HK-2 (cell line): Measurements from ENCODE around the gene AAMDC.

ENCODE experiments used
- DNase-seq: peaks from one replicate; pipeline ENCODE4 v3.0.0-alpha.2; 2018; ENCODE audit not compliant: unreplicated experiment

AAMDC gene

DNA sequence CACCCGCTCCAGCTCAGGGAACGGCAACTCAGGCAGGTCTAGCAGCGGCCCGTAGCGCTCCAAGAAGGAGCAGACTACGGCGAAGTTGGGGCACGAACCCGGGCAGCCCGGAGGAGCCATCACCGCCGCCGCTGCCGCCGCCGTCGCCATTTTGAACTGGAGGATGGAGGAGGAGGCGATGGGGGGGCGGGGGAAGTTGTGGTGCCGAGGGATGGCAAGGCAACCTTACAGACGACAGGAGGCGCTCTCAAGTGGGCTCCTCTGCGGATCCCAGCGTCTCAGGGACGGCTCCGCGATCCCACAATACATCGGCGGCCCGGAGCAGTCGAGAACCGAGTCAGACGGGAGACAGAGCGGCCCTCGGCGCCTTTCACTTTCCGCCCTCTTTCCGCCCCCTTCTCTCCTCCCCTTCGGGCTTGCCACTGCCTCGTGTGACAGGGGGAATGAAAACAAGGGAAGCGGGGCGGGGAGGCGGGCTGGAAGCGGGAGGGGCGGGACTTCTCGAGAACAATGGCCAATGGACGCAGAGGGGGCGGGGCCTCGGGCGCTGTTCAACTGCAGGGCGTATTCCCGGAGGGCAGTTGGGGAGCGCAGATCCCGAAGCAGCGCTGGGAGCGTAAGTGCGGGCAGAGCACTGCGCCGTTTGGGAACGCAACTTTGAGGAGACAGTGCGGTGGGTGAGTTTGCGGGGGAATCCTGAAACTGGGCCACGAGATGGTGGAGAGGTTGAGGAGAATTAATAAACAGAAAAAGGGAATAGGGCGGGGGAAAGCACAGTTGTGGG lies at the start of gene AAMDC, which contains the start of gene RSF1:
Gene AAMDC, plus strand, starts transcription at position 580 of the 784 bp plus-strand sequence. CDS start 21,353 bp downstream, outside the sequence.
Gene RSF1, minus strand, starts transcription at position 158 of the 784 bp plus-strand sequence. Its CDS starts 8 bp downstream, at position 150.
- peak; percentile 95 for DNase-seq

DNA sequence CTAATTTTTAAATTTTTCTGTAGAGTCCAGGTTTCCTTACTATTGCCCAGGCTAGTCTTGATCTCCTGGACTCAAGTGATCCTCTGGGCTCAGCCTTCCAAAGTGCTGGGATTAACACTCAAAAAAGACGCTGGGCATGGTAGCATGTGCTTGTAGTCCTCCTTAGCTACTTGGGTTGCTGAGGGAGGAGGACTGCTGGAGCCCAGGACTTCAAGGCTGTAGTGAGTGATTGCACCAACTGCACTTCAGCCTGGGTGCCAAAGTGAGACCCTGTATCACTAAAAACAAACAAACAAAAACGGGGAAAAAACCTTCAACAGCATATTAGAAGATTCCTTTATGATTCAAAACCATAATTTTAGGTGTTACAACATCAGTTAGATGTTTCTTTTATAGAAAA lies 45.0 kb upstream of the AAMDC start:
- no peak for DNase-seq

DNA sequence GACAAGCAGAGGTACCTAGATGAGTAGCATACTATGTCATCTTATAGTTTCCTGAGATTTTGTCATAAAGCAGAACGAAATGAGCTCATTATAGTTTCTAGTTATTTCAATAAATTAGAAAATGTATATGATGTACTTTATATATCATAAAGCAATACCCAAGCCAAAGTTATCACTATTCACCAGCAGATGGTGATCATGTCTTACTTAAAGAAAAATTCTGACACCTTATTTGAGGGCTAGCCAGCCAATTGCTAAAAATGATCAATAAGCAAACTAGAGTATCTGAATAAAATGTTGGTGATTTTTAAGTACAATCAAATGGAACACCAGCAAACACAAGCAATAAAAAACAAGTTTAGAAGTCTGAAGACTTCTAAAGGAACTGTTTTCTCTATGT lies 44.5 kb upstream of the AAMDC start:
- no peak for DNase-seq

DNA sequence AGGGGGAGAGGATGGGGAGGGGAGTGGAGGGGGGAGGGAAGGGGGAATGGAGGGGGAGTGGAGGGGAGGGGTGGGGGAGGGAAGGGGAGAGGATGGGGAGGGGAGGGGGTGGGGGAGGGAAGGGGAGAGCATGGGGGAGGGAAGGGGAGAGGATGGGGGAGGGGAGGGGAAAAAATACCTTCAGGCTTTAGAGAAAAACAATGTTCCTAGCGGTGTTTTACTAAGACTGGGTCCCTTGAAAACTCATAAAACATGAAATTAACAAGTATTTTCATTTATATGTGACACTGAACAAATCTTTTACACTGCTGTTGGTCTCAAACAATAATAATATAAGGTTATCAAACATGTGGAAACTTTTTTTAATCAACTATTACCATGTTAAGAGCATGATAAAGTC lies 42.8 kb upstream of the AAMDC start:
- DNase-seq = no peak

GRCh38 chr11:77778549-77778948 lies 42.4 kb upstream of the AAMDC start:
- DNase-seq = no peak

DNA sequence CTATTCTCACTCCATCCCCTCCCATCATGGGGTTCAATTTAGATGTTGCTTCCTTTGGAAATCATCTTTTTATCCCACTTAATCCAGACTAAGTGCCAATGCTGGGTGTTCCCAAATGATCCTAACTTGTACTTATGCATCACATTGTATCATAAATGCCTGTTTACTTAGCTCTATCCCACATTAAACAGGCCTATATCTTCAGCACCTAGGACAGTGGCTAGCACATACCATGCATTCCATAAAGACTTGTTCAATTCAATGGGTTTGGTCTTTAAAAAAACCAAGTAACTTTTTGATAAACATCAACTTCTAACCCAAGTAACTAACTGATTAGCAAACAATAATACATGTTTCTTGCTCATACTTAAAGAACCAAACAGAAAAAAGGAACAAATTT lies 41.0 kb upstream of the AAMDC start:
- no peak for DNase-seq

GRCh38 chr11:77783025-77783424 lies 37.9 kb upstream of the AAMDC start:
- DNase-seq = no peak

- no peak for DNase-seq
Measured at GRCh38 chr11:77784572-77784971, 36.4 kb upstream of the AAMDC start.

GRCh38 chr11:77789061-77789730 lies 31.7 kb upstream of the AAMDC start:
- no peak for DNase-seq

DNA sequence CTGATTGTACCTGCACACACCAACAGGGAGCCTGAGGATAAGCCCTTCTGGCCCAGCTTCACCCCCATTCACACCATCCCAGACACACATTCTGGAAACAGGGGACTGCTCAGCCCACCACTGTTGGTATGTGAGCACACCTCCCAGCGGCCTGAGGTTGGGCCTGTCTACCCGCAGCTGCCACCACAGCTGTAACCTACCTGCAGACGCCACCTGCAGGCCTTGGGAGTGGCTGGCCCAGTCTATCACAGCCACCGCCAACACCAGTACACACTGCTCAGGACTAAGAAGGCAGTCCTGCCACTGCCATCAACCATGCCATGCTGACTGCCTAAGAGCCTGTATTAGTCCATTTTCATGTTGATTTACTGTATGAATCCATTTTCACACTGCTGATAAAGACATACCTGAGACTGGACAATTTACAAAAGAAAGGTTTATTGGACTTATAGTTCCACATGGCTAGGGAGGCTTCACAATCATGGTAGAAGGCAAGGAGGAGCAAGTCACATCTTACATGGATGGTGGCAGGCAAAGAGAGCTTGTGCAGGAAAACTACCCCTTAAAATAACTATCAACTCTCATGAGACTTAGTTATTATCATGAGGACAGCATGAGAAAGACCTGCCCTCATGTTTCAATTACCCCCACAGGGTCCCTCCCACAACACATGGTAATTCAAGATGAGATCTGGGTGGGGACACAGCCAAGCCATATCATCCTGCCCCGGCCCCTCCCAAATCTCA lies 31.0 kb upstream of the AAMDC start:
- DNase-seq = no peak

GRCh38 chr11:77791301-77791700 lies 29.6 kb upstream of the AAMDC start:
- no peak for DNase-seq

- no peak for DNase-seq
Measured at GRCh38 chr11:77793972-77794371, 27.0 kb upstream of the AAMDC start.

DNA sequence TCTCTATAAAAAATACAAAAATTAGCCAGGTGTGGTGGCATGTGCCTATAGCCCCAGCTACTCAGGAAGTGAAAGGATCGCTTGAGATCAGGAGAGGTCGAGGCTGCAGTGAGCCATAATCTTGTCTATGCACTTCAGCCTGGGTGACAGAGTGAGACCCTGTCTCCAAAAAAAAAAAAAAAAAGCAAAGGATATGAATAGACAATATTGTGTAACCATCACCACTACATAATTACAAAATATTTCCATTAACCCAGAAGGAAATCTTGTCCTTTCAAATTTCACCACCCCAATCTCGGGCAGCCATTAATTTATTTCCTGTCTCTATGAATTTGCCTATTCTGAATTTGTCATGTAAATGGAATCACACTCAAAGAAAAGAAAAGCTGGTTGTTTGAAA lies 21.6 kb upstream of the AAMDC start:
- no peak for DNase-seq

GRCh38 chr11:77800449-77800848 lies 20.5 kb upstream of the AAMDC start:
- DNase-seq = no peak

DNA sequence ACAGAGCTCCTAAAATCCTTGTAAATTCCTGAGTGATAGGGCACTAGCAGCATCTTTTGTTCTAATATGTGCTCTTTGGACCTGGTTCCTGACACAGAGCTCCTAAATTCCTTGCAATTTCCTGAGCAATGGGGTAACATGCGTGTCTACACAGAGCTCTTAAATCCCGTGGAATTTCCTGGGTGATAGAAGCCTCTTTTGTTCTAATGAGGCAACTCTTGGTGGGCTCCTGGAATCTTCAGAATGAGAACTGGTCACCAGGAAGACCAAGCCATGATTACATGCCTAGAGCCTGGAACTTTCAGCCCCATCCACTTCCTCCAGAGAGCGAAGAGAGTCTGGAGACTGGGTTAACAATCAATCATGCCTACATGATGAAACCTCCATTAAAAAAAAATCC lies 19.5 kb upstream of the AAMDC start:
- DNase-seq = no peak

DNA sequence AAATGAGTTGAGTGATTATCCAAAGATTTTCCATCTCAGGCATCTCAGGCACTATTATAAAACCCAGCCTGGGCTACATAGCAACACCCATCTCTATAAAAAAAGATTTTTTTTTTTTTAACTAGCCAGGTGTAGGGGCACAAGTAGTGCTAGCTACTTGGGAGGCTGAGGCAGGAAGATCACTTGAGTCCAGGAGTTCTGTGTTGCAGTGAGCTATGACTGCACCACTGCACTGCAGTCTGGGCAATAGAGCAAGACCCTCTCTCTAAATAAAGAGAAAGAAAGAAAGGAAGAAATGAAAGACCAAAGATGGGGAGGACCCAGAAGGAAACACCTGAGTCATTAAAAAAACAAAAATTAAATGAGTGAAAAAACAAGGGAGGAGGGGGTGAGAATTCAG lies 14.5 kb upstream of the AAMDC start:
- DNase-seq = no peak

DNA sequence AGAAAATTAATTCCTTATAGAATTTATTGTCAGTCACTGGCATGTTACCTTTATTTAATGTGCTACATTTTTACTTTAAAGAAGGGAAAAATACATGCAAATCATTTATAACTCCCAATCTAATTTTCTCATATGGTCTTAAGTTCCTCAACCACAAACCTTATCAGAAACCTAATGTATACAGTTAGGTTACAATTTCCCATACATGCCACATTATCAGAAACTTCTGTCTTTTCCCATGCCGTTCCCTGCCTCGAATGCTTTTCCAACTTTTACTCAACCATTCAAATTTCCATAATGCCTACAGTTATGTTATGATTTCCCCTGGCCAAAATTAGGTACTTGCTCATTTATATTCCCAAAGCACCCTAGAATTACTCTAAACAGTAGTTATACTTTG lies 14.0 kb upstream of the AAMDC start:
- no peak for DNase-seq

DNA sequence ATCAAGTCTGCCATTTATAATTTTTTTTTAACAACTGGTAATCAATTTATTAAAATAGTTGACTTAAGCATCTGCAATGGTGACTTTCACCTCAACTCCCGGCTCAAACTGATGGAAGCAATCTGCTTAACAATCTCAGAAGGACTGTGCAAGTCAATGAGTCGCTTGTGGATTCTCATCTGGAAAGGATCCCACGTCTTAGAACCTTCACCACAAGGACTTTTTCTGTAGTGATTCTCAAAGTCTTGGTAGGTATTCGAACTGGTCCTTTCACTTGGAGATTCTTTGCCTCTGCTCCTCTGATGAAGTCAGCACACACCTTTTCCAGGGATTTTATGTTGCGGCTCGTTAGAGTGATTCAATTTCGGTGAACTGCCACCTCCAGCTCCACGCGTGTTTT lies 7.7 kb upstream of the AAMDC start:
- no peak for DNase-seq

- no peak for DNase-seq
Measured at GRCh38 chr11:77814848-77815247, 6.1 kb upstream of the AAMDC start.

DNA sequence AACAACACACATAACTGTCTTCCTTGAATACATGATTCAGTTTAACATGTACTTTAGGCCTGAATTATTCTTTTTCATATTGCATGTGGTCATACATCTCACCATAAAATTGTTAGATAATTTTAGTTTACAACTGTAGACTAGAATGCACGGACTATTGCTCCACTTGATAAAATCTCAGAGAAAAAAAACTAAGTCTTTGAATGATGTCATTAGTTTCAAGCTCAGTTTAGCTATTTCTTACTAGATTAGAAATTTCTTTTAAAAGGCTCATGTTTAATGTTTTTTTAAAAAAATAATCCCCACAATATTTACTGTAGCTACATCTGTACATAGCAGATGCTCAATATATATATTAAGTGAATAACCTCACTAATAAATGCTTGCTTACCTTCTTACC lies 5.5 kb upstream of the AAMDC start:
- DNase-seq = no peak

GRCh38 chr11:77819411-77819920 lies 1.5 kb upstream of the AAMDC start:
- peak; percentile 68 for DNase-seq

DNA sequence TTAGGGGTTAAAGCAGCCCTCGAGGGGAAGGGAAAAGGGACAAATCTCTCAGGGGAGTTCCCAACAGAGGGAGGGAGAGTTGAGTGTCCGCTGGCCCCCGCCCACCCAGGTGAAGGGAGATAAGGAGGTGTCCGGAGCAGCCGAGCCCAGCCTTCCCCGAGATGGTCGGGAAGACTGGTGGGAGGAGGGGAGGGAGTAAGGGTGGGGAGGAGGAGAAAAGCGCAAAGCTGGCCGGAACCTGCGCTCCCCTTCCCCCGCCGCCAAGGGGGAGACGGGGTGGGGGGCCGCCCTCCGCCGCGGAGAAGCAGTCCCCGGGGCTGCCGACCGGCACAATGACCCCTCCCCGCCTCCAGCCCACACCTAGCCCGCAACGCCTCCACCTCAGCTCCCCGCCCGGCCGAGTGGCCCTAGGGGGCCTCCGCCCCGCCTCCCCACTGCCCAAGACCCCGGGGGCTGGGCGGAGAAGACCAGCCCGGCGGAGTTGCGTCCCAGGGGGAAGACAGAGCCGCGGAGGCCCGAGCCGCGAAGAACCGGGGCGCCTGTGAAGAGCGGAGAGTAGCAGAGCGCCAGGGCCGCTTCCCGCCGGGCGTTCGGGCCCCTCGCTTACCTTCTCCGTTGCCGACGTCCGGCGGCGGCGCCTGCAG lies 901 bp upstream of the AAMDC start:
- DNase-seq = peak; percentile 41
